H9 (cell line): ENCODE data around the gene NOTCH1. TPM values are rescaled to one million over a fixed set of nuclear protein-coding genes. Genes with fewer than 3 reads are reported as not detected.

Experiments used
- DNase-seq: peaks from one replicate; pipeline ENCODE4 v3.0.0-alpha.2; 2017
- H2AFZ ChIP-seq: one replicate; pipeline ENCODE4 v1.6.1; 2013; ENCODE audit warnings: mild to moderate bottlenecking, low read length, control low read depth, moderate library complexity
- H2AK5ac ChIP-seq: 2 replicates; pipeline ENCODE4 v1.6.1; 2013; ENCODE audit warnings: low read length, control low read depth, mixed read lengths; ENCODE audit not compliant: insufficient read length
- H2BK120ac ChIP-seq: one replicate; pipeline ENCODE4 v1.6.1; 2013; ENCODE audit warnings: low read depth, mild to moderate bottlenecking, low read length, control low read depth, inconsistent platforms; ENCODE audit not compliant: poor library complexity, severe bottlenecking
- H2BK12ac ChIP-seq: 2 replicates; pipeline ENCODE4 v1.6.1; 2013; ENCODE audit warnings: low read length, control low read depth, mixed read lengths, low read depth; ENCODE audit not compliant: insufficient read length
- H2BK15ac ChIP-seq: 2 replicates; pipeline ENCODE4 v1.6.1; 2013; ENCODE audit warnings: low read depth, low read length, control low read depth
- H2BK20ac ChIP-seq: one replicate; pipeline ENCODE4 v1.6.1; 2013; ENCODE audit warnings: low read depth, mild to moderate bottlenecking, low read length, control low read depth, inconsistent platforms; ENCODE audit not compliant: poor library complexity, severe bottlenecking
- H2BK5ac ChIP-seq: 2 replicates; pipeline ENCODE4 v1.6.1; 2013; ENCODE audit warnings: low read length, control low read depth, mixed read lengths; ENCODE audit not compliant: insufficient read length
- H3K14ac ChIP-seq: 2 replicates; pipeline ENCODE4 v1.6.1; 2013; ENCODE audit warnings: low read length, control low read depth; ENCODE audit not compliant: insufficient read depth
- H3K18ac ChIP-seq: 2 replicates; pipeline ENCODE4 v1.6.1; 2013; ENCODE audit warnings: low read depth, mild to moderate bottlenecking, mixed read lengths, low read length, control low read depth; ENCODE audit not compliant: insufficient read length
- H3K23ac ChIP-seq: 2 replicates; pipeline ENCODE4 v1.6.1; 2013; ENCODE audit warnings: low read length, control low read depth, mixed read lengths, low read depth; ENCODE audit not compliant: insufficient read length
- H3K23me2 ChIP-seq: 2 replicates; pipeline ENCODE4 v1.6.1; 2013; ENCODE audit warnings: low read depth, mild to moderate bottlenecking, mixed read lengths, low read length, control low read depth; ENCODE audit not compliant: insufficient read length, poor library complexity, severe bottlenecking
- H3K27ac ChIP-seq: 2 replicates; pipeline ENCODE4 v1.5.1; 2013; ENCODE audit warnings: low read length, control low read depth, mixed read lengths, low read depth; ENCODE audit not compliant: insufficient read length
- H3K27me3 ChIP-seq: 2 replicates; pipeline ENCODE4 v1.6.1; 2013; ENCODE audit warnings: low read length, control low read depth, inconsistent platforms; ENCODE audit not compliant: insufficient read depth
- H3K4ac ChIP-seq: 2 replicates; pipeline ENCODE4 v1.6.1; 2013; ENCODE audit warnings: low read depth, mild to moderate bottlenecking, control low read depth, inconsistent platforms, low read length, moderate library complexity
- H3K4me1 ChIP-seq: 2 replicates; pipeline ENCODE4 v1.6.1; 2013; ENCODE audit warnings: low read length, control low read depth, inconsistent platforms; ENCODE audit not compliant: insufficient read depth
- H3K4me2 ChIP-seq: 2 replicates; pipeline ENCODE4 v1.6.1; 2013; ENCODE audit warnings: low read length, control low read depth, mixed read lengths; ENCODE audit not compliant: insufficient read length, insufficient read depth
- H3K56ac ChIP-seq: 2 replicates; pipeline ENCODE4 v1.6.1; 2013; ENCODE audit warnings: low read depth, mild to moderate bottlenecking, mixed read lengths, low read length, control low read depth; ENCODE audit not compliant: insufficient read length
- H3K79me1 ChIP-seq: 2 replicates; pipeline ENCODE4 v1.6.1; 2013; ENCODE audit warnings: low read depth, mild to moderate bottlenecking, moderate library complexity, low read length, control low read depth, inconsistent platforms; ENCODE audit not compliant: insufficient read depth, poor library complexity, severe bottlenecking
- H3K79me2 ChIP-seq: 2 replicates; pipeline ENCODE4 v1.6.1; 2013; ENCODE audit warnings: low read length, control low read depth, inconsistent platforms; ENCODE audit not compliant: insufficient read depth
- H3K9ac ChIP-seq: 2 replicates; pipeline ENCODE4 v1.6.1; 2013; ENCODE audit warnings: low read length, control low read depth, mixed read lengths; ENCODE audit not compliant: insufficient read length; ENCODE audit errors: extremely low read depth
- H3K9me3 ChIP-seq: one replicate; pipeline ENCODE4 v1.6.1; 2013; ENCODE audit warnings: low read depth, low read length, inconsistent platforms; ENCODE audit not compliant: control insufficient read depth
- H3T11ph ChIP-seq: one replicate; pipeline ENCODE4 v1.6.1; 2013; ENCODE audit warnings: mild to moderate bottlenecking, low read length, control low read depth, inconsistent platforms
- H4K20me1 ChIP-seq: one replicate; pipeline ENCODE4 v1.6.1; 2013; ENCODE audit not compliant: control insufficient read depth, insufficient read length, insufficient read depth
- H4K5ac ChIP-seq: 2 replicates; pipeline ENCODE4 v1.6.1; 2013; ENCODE audit warnings: low read depth, mild to moderate bottlenecking, mixed read lengths, low read length, control low read depth; ENCODE audit not compliant: insufficient read length
- H4K8ac ChIP-seq: replicated peaks from 2 replicates; pipeline ENCODE4 v1.6.1; 2013; ENCODE audit warnings: low read length, control low read depth, mixed read lengths, low read depth; ENCODE audit not compliant: insufficient read length
- H4K91ac ChIP-seq: 2 replicates; pipeline ENCODE4 v1.6.1; 2013; ENCODE audit warnings: low read depth, mild to moderate bottlenecking, moderate library complexity, mixed read lengths, low read length, control low read depth; ENCODE audit not compliant: insufficient read length
- H3K27ac Mint-ChIP-seq, 3 experiments: 2 replicates in 2 of 3; 3 replicates in 1 of 3; pipeline ENCODE4 v1.8.0; 2020 to 2021; ENCODE audit warnings: mixed read lengths in 3 of 3, mild to moderate bottlenecking in 1 of 3, moderate library complexity in 1 of 3
- H3K27me3 Mint-ChIP-seq: 2 replicates; pipeline ENCODE4 v1.8.0; 2021; ENCODE audit warnings: low read depth, mild to moderate bottlenecking, moderate library complexity, mixed read lengths
- H3K36me3 Mint-ChIP-seq, 3 experiments: 2 replicates in 2 of 3; 3 replicates in 1 of 3; pipeline ENCODE4 v1.8.0; 2020 to 2021; ENCODE audit warnings: low read depth in 3 of 3, mixed read lengths in 3 of 3; ENCODE audit not compliant: insufficient read depth in 1 of 3
- H3K4me1 Mint-ChIP-seq, 2 experiments: 2 replicates each; pipeline ENCODE4 v1.8.0; 2020; ENCODE audit warnings: mixed read lengths in 2 of 2
- H3K4me3 Mint-ChIP-seq, 2 experiments: 2 replicates in 1 of 2; 3 replicates in 1 of 2; pipeline ENCODE4 v1.8.0; 2020 to 2021; ENCODE audit warnings: mild to moderate bottlenecking in 2 of 2, mixed read lengths in 2 of 2, moderate library complexity in 1 of 2
- H3K9me3 Mint-ChIP-seq, 2 experiments: 2 replicates in 1 of 2; 3 replicates in 1 of 2; pipeline ENCODE4 v1.8.0; 2020; ENCODE audit warnings: mild to moderate bottlenecking in 2 of 2, mixed read lengths in 2 of 2, moderate library complexity in 1 of 2
- CTCF ChIP-seq: fragments of 200-600 bp; sonication (generic); conservative IDR thresholded peaks from 3 replicates; pipeline ENCODE4 v1.8.0; 2021; ENCODE audit warnings: antibody characterized with exemption, mild to moderate bottlenecking
- WGBS: extraction: QIAGEN DNeasy Blood & Tissue Kit; methylation state at CpG from one replicate; pipeline ENCODE4 v1.1.7; 2013; ENCODE audit warnings: missing lambda C conversion rate, low lambda C conversion rate, mixed read lengths; ENCODE audit not compliant: insufficient read length; ENCODE audit errors: extremely low coverage; 5-methylcytosine and 5-hydroxymethylcytosine counted together
- total RNA-seq: library from RNA; stranded (reverse); gene quantifications from 2 replicates; pipeline ENCODE4 v1.2.1, GENCODE V29; 2021

NOTCH1 gene
- total RNA-seq, 1 experiment from 2014 or later: 71.6 TPM

GRCh38 chr9:136489731-136490130 is 56.1 kb downstream of the NOTCH1 start:
- Histone ChIP-seq H3K23ac (no peak overlapping the region), H3K18ac (no peak overlapping the region), H4K20me1 (no peaks in the 10 kb centered on the region), H2BK5ac (no peak overlapping the region), H3K4me1 (no peaks in the 10 kb centered on the region), H2BK120ac (no peak overlapping the region), H3K56ac (no peak overlapping the region), H3K14ac (no peak overlapping the region), H3K4ac (no peak overlapping the region), H3K27me3 (no peaks in the 10 kb centered on the region), H3K79me2 (no peaks in the 10 kb centered on the region), H3K4me2 (no peak overlapping the region), H2BK12ac (no peak overlapping the region), H3K9ac (no peak overlapping the region), H3T11ph (no peak overlapping the region), H2AFZ (no peak overlapping the region), H4K5ac (no peak overlapping the region), H4K8ac (no peak overlapping the region), H3K23me2 (no peaks in the 10 kb centered on the region), H2BK15ac (no peak overlapping the region), H4K91ac (no peak overlapping the region), H3K27ac (no peak overlapping the region), H3K9me3 (no peaks in the 10 kb centered on the region), H2AK5ac (no peak overlapping the region), H3K79me1 (no peaks in the 10 kb centered on the region), H2BK20ac (no peak overlapping the region)
- no peak overlapping the region for H3K27ac Mint-ChIP-seq
- no peak for DNase-seq
- no peaks in the 10 kb centered on the region; a peak in 1 of 5 replicates for H3K9me3 Mint-ChIP-seq
- H3K4me1 Mint-ChIP-seq: no peaks in the 10 kb centered on the region
- H3K36me3 Mint-ChIP-seq: peaks cover 0 to 2% (median 0%) of the 10 kb centered on the region in 3 experiments; a peak in 1 of 7 replicates
- no peak overlapping the region for H3K4me3 Mint-ChIP-seq
- no peak for TF ChIP-seq CTCF
- H3K27me3 Mint-ChIP-seq: no peaks in the 10 kb centered on the region; the same call in 1 of the 2 replicates
- no CpG with 5 or more reads among the region's 17 CpGs for WGBS
